NCI-H526 treated with DMSO at 0.1 percent for 48 hours (cell line): Measurements from ENCODE around the gene RCAN1.
"Not testable (repeated sequence)": the region's sequence is repeated elsewhere in the genome, so short reads cannot be mapped to it uniquely, and the experiment has no call there.

Experiments
- DNase-seq: peaks from one replicate; lab custom pipeline; 2025; lab: John Stamatoyannopoulos, UW

Gene RCAN1

DNA sequence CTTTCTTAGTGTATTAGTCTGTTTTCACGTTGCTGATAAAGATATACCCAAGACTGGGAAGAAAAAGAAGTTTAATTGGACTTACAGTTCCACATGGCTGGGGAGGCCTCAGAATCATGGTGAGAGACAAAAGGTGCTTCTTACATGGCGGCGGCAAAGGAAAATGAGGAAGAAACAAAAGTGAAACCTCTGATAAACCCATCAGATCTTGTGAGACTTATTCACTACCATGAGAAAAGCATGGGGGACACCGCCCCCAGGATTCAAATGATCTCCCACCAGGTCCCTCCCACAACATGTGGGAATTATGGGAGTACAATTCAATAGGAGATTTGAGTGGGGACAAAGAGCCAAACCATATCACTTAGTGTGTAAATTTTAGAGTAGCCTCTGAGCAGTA lies 46.1 kb downstream of the RCAN1 start:
- not testable (repeated sequence) for DNase-seq

DNA sequence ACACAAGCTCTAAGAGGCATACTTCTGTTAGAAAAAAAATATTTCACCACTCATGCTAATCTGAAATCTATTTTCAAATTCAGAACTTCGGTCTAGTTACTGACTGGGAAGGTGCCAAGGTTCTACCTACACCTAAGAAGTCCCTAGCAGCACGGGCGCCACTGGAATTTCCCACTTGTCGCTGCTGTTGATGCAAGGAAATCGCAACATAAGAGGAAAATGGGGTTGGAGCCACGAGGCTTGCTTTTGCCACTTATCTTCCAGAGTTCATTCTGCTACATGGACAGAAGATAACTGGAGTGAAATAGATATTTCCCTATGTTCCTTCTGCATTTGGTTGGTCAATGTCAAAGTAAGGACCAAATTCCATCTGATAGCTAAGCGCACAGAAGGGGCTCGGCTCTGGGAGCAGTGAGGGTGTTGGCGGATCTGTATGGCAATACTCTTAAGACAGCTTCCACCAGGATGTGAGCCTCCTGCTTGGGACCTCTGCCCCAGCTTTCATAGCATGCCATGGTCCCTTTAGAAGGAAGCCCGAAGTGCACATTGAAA lies 47.2 kb downstream of the RCAN1 start:
- DNase-seq = no peak

DNA sequence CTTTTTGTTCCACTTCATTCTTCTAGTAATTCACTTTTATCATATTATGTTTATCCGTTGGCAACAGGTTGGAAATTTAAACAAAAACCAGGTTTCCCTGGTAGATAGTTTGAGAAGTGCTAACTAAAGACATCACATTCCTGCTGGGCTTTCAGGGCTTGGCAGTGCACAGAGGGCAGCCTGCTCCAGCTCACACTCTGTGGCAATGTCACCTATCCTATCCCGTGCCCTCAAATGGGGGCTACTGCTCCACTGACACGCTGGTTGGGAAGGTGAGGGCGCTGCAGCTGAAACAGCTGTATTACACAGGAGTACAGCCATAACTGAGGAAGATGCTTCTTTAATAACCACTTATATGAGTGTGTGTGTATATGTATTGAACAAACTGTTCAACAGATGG lies 49.7 kb downstream of the RCAN1 start:
- DNase-seq = no peak

DNA sequence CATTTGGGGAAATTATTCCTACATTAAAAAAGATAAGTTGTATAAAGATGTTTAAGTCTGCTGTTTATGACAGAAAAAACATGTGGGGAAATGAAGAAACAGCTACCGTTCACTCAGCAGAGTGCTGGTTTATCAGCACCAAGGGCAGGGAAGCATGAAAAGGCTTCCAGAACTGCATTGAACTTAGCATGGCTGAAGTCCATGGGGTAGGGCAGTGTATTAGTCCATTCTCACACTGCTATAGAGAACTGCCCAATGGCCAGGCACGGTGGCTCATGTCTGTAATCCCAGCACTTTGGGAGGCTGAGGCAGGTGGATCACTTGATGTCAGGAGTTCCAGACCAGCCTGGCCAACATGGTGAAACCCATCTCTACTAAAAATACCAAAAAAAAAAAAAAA lies 51.5 kb downstream of the RCAN1 start:
- DNase-seq = not testable (repeated sequence)

DNA sequence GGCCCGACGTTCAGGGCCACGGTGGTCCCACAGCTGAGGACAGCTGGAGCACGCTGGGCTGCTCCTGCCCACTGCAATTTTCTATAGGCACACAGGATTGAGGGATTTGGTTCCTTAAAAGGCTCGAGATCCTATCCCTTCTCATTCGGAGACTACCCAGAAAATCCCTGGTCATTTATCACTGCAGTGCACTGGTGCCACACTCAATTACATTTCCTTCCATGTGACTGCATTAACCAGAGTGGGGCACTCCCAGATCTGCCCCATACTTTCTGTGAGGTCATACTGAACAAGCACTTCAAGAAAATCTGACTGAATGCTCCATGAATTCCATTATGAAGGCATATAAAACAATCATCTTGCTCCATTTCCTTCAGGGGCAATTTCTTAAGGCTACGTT lies 53.1 kb downstream of the RCAN1 start:
- DNase-seq = no peak

DNA sequence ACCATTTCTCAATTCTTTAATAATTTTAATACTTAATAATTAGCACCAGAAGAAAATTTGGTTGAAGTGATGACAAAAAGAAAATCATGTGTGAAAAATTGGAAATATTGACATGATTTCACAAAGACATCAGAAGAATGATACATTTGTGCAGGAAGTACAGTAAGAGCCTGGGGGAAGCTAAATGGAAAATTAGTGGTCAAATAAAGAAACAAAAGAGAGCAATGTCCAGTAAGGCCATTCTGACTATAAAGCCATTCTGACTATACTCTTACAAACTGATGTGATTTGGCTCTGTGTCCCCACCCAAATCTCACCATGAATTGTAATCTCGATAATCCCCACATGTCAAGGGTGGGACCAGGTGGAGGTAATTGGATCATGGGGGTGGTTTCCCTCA lies 54.3 kb downstream of the RCAN1 start:
- no peak for DNase-seq

DNA sequence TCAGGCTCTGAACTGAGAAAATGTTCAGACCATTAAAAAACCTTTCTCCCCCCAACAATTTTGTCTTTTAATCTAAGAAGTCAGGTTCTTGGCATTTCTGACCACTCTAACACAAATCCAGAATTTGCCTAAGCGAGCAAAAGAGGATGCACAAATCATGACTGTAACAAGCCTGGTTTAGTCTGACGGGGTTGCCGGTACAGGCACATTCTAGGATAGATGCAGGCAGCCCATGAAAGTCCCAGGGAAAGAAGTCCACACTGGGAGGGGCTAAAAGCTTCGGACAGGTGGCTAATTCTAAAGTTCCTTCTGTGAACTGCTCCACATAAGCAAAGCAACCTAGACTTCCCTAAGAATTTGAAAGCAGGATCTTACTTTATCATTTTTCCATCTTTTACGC lies 54.9 kb downstream of the RCAN1 start:
- no peak for DNase-seq

DNA sequence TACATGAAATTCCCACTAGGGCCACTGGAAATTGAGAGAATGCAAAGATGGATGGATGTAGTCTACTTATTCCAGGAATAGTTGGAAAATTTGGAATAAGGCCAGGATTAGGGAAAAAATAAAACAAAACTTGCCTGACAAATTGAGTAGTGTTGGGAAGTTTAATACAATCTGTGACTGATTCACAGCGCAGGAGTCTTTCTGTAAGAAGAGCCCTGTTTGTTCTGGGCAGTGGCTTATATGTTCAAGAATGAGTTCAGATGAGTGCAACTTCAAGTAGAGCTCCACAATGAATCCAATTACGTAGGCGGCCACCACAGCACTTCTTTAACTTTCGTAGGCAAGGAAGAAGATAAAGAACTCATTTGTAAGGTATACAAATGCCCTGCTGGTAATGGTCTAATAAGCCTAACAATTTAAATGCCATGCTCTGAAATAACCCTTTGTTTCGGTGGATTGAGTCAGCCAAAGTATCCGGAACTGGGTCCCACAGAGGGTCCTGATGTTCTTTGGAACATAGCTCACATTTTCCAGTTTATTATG lies 55.8 kb downstream of the RCAN1 start:
- DNase-seq = peak; percentile 0

DNA sequence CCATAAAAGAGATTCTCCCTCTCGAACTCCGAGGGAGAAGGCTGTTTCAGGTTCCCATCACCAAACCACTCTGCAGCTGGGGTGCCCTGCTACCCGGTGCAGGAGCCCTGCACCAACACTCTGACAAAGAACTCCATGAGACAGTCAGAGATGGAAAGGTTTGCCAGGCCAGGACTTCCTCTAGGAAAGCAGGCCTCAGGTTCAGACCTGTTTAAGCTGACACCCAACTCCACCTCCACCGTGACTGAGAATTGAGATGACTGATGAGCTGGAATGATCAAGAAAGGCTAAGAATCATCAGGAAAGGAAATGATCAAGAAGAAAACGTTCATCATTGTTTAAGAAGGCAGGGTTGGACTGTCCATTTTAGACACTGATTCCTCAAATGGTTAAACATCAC lies 56.7 kb downstream of the RCAN1 start:
- DNase-seq = no peak

DNA sequence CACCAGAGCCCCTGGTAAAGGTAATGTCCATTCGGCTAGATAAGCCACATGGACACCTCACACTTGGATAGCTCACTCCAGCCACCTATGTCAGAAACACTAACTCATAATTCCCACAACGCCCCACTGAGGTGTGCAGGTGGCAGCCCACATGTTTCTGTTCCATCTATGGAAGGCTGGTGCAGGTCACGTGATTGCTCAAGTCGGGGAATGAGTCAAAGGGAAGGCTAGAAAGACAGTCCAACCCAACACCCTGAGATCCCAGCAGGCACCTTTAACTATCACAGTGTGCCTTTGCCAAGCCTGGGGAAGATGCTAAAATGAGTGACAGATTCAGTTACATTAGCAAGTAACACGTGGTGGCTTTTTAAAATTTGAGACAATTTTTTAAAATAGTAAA lies 57.7 kb downstream of the RCAN1 start:
- DNase-seq = no peak

DNA sequence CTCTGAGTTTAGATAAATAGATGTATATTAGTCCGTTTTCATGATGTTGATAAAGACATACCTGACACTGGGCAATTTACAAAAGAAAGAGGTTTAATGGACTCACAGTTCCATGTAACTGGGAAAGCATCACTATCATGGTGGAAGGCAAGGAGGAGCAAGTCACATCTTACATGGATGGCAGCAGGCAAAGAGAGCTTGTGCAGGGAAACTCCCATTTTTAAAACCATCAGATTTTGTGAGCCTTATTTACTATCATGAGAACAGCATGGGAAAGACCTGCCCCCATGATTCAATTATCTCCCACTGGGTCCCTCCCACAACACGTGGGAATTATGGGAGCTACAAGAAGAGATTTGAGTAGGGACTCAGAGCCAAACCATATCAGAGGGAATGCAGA lies 60.2 kb downstream of the RCAN1 start:
- DNase-seq = not testable (repeated sequence)

DNA sequence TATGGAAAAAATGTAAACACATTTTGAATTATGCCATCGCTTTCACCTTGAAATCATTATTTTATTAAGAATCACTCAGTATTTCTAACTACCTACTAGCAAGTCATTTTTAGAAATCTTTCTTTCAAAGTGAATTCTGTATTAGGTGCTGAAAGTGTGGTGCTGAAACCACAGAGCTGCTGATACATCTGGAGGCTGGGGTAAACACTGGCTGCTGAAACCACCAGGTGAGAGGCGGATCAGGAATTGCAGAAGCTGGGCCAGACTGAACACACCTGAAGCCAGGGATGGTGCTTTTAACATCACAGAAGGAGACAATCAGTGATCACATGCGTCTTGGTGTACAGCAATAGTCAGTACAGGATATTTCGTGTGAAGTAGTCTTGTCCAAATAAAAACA lies 60.7 kb downstream of the RCAN1 start:
- no peak for DNase-seq

DNA sequence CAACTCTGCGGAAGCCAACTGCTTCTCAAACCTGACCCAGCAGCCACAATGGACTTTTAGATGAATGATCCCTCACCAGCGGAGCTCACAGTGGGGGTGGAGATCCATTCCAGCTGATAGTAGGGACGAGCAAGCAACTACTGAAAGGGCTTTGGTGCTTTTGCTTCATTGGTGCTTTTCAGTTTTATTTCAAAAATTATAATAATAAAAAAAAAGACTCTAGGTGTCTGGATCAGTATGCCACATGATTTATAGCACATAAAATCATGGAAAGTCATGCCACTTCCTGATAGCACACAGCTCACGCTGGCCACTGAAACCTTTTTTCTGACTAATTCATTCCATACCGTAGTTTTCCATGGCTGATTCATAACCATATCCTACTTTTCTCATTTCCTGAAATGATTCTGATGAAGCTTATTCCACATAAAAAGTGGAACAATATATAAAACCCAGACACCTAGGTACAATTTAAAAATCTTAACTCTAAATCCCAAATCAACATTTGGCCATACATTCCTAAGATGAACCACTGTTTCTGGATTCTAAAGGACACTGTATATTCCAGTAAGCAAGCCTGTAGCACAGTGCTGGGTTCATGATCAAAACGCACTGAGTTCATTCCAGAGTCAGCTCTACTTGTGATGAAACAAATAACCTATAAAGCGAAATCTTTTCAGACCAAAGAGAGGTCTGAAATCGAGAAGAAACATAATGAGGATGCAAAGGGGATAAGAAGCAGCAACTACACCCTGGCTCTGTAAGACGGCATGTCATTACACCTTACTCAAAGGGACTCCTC lies 61.6 kb downstream of the RCAN1 start:
- no peak for DNase-seq

DNA sequence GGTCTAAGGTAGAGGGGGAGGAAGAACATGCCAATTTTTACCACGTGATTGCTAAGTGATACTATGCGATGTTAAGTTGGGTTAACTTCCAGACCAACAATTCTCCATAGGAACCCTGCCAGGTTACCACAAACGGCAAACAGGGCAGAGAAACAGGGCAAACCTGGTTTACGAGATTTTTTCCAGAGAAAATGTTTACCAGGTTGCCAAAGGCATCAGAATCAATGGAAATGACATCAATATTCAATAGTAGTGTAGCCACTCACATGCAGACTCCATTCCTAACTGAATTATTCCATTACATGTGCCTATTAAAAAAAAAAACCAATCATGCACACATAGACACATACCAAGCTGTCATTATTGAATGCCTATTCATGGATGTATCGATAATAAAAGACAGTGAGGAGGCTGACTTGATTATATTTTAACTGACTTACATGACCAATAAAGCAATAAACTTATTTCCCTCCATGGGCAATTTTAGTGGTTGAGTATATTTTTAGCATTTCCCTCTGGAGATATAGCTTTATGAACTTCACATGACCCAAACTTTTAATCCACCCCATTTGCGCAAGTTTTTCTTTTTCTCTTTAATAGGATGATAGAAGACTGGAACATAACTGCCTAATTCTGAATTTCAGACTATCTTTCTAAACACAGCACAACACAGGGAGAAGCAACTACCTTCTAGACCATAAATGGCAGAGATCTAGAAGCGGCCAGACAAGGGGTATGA lies 62.4 kb downstream of the RCAN1 start:
- no peak for DNase-seq

DNA sequence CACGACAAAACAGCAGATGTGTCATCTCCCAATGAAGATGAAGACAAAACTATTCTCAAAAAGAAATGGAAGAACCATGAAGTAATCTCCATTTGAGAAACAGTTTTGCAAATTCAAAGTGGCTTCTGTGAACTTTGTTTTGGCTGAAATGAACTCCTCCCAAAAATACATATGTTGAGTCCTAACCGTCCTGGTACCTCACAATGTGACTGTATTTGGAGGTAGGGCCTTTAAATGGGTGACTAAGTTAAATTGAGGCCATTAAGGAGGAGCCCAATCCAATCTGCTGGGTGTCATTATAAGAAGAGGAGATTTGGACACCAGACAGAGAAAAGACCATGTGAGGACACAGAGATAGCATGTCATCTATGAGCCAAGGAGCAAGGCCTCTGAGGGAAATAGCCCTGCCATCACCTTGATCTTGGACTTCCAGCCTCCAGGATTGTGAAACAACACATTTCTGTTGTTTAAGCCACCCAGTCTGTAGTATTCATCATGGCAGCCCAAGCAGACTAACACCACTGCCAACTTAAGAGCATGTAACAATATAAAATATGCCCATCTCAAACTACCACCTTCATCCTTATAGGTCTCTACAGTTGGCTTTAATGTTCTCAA lies 64.6 kb downstream of the RCAN1 start:
- DNase-seq = no peak

DNA sequence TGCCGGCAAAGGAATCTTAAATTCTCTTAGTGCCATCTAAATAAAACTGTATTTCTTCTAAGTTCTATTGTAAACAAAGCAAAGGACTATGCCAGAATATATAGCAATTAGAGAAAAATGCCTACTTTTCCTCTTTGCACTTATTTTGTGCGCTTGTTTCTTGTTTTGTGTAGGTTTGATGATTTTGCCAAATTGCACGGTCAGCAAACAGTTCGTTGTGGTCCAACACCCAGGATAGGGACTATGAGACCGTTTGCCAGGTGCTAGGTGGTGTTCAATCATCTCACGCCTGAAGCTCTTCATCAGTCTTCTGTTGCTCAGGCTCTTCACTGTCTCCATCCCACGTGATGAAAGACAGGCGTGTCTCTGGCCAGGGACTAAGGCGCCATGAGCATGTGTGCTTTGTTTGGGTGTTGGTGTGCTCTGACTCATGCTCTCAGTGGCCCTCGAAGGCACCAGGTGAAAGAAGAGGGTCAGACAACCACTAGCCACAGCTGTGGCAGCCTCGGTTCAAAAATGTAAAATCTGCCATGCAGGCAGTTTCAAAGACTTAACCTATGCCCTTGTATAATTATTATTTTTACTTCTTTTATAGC lies 66.0 kb downstream of the RCAN1 start:
- no peak for DNase-seq

DNA sequence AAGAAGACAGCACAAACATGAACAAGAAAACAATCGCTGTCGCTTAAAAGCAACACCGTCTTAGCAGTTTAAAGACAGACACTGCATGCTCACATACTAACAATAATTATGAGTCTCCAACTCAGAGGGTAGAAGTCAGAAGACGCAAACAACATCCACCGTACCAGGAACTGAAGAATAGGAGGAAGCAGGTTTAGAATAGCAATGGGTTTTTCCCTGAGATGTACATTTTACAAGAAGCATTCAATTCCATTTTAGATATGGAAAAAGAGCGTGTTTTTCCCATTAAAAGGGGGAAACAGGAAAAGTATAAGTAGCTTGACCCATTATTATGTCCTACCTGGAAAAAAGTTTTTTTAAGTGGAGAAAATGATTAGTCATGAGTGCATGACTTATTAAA lies 68.4 kb downstream of the RCAN1 start:
- no peak for DNase-seq

DNA sequence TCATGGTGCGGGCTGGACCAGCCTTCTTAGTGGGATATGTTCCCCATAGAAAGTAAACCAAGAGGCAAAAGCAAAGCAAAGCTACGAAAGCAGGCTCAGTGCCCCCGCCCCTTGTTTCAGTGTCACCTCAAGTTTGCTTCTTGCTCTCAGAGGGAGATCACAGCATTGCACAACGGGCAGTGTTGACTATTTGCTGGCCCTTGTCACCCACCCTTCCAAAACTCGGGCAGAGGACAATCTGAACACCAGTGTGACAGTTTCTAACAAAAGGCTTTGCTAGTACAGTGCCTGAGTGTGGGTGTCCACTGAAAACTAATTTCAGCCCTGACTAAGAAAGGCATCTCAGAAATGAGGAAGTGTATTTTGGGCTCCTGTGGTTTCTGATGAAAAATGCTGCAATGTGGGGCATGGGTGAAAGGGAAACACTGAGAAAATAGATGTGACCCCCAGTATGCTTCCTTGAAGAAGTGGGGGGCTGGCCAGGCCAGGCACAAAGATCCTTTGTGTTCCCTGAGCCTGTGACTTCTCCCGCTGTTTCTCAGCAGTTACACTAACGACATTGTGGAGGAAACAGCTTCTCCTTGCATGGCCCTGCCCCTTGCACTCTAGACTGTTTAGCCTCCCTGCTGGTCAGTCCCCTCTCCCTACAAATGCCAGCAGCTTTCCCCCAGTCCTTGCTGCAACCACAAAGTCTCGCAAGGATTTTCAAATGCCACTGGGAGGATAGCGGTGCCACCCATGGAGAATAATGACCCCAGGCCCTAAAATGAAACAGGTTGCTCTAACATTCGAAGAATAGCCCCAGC lies 69.6 kb downstream of the RCAN1 start:
- DNase-seq = no peak

DNA sequence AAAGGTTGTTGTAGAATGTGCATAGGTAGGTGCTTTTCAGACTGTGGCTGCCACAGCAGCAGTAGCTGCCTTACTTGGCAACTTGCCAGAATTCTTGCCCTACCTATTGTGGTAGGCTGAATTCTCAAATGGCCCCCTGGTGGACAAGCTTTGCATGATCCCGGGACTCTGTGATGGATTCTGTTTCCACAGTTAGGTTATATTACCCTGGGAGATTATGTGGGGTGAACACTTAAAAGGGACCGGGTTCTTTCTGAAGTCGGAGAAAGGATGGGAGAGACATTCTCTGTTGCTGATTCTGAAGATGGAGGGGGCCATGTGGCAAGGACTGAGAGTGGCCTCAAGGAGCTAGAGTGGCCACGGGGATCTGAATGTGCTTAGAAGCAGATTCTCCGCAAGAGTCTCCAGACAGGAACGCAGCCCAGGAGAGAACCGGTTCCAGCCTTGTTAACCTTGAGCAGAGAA lies 70.8 kb downstream of the RCAN1 start:
- DNase-seq = peak; percentile 79

DNA sequence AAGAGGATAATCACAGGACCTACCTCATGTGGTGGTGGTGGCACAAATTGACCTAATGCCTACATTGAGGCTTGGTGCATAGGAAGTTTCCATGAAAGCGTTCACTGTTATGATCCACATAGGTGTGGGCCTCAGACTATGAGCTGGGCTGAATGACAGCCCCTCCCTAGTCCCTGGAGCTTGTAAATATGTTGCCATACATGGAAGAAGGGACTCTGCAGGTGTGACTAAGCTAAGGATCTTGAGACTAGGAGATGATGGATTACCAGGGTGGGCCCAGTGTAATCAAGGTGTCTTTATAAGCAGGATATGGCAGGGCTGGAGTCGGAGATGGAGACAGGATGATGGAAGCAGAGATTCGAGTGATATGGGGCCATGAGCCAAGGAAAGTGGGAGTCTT lies 71.9 kb downstream of the RCAN1 start:
- DNase-seq = no peak

DNA sequence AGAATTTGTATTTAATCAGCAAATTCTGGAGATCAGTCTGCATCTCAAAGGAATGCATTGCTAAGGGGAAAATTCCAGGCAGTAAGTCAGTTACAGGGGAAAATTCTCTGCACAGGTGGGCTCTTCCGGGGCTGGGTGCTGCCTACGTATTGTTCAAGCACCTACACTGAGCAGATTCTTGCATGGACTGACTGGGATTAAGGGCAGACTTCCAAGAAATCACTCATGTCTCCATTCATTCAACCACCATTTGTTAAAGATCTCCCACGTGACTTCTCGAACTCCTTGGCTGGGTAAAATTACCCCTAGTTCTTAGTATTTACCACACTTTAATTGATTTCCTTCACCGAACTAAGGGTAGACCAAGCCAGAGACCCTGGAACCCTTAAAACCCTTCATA lies 74.7 kb downstream of the RCAN1 start:
- DNase-seq = no peak
